ENCODE data around the gene HHAT. TPM values are rescaled to one million over a fixed set of nuclear protein-coding genes. Genes with fewer than 3 reads are reported as not detected.
"Not testable (repeated sequence)": the region's sequence is repeated elsewhere in the genome, so short reads cannot be mapped to it uniquely, and the experiment has no call there.

The HHAT gene
- polyA plus RNA-seq, 2 of the 4 experiments (the other 2 are of a cell fraction), result 3.8 to 4.5 TPM

- TF ChIP-seq HDAC2 (IDR thresholded peaks at IDR 0.05), result no peak
- no peak for TF ChIP-seq FOSL2 (IDR thresholded peaks at IDR 0.05)
- no peak for TF ChIP-seq FOSL2 (CRISPR knock-in tag; IDR thresholded peaks at IDR 0.05)
- no peak for TF ChIP-seq NR3C1 (IDR thresholded peaks at IDR 0.05)
- TF ChIP-seq MAFK (IDR thresholded peaks at IDR 0.05; ENCODE audit: partially characterized antibody), result no peak
- no peak for TF ChIP-seq HMGXB4 (CRISPR knock-in tag; IDR thresholded peaks at IDR 0.05; ENCODE audit: borderline replicate concordance)
- no peak for TF ChIP-seq CBX2 (IDR thresholded peaks at IDR 0.05; ENCODE audit: borderline replicate concordance, low read depth)
- no peak for TF ChIP-seq CBX8 (IDR thresholded peaks at IDR 0.05)
- no peak for TF ChIP-seq USF2 (IDR thresholded peaks at IDR 0.05)
- POLR2A ChIA-PET, result no interaction called here
- ATAC-seq (peak; percentile 78 to 82), FAIRE-seq (no peak), DNase-seq (ENCODE audit: low read depth in 1 of 2, low spot score in 1 of 2) (peak in 1 of 2 experiments; percentile 44)
- Histone ChIP-seq H3K27ac (peak overlapping the region; percentile 34 to 57; a peak in 5 of 6 replicates), H3K9me3 (no peaks in the 10 kb centered on the region), H3K4me1 (peaks cover 5% of the 10 kb centered on the region; the same call in 1 of the 3 replicates), H3K4me3 (no peak overlapping the region), H3K4me2 (peak overlapping the region; percentile 4; the same call in 2 of the 3 replicates)
- CTCF ChIA-PET, result interaction anchor here (0.9 to 20.0 kb wide), 8 partner anchors 9 to 717 kb away, joined by 3 to 388 read pairs (median 6); partner anchors contain the start of gene KCNH1
- WGBS (ENCODE audit: missing lambda C conversion rate), result 65% methylated on average over 7 of the region's 7 CpGs
These were observed 90.4 kb downstream of the HHAT start for GRCh38 chr1:210418863-210419650.

GRCh38 chr1:210426696-210427095, 98.0 kb downstream of the HHAT start:
- ATAC-seq; H3K4me3 ChIP-seq; DNase-seq (ENCODE audit: low read depth in 1 of 2, low spot score in 1 of 2); FAIRE-seq; H3K9me3 ChIP-seq; H3K4me2 ChIP-seq; H3K4me1 ChIP-seq; H3K27ac ChIP-seq; POLR2A ChIA-PET: not testable (repeated sequence)
- WGBS (ENCODE audit: missing lambda C conversion rate), result 91% methylated on average over 1 of the region's 1 CpG
- CTCF ChIA-PET, result interaction anchor here (0.7 to 1.9 kb wide), 4 partner anchors 11 to 708 kb away, joined by 3 to 5 read pairs (median 4); partner anchors contain the start of gene KCNH1

GRCh38 chr1:210428696-210429095, 100.0 kb downstream of the HHAT start:
- H3K27ac ChIP-seq, result no peak overlapping the region

More at GRCh38 chr1:210428696-210429095, 100.0 kb downstream of the HHAT start:
- Histone ChIP-seq H3K9me3 (no peaks in the 10 kb centered on the region), H3K4me1 (no peaks in the 10 kb centered on the region), H3K4me3 (no peak overlapping the region), H3K4me2 (no peak overlapping the region)
- WGBS (ENCODE audit: missing lambda C conversion rate), result 80% methylated on average over 7 of the region's 7 CpGs
- ChIA-PET CTCF (interaction anchor here (0.7 to 2.1 kb wide), 2 partner anchors 20 to 22 kb away, joined by 4 to 7 read pairs; no protein-coding TSS in a partner anchor), POLR2A (no interaction called here)
- ATAC-seq, result no peak
- no peak for FAIRE-seq
- no peak for TF ChIP-seq EHF (CRISPR knock-in tag; IDR thresholded peaks at IDR 0.05)
- TF ChIP-seq ATOH8 (CRISPR knock-in tag; IDR thresholded peaks at IDR 0.05; ENCODE audit: low read depth), result no peak
- TF ChIP-seq HDAC2 (IDR thresholded peaks at IDR 0.05), result no peak
- TF ChIP-seq NPAS2 (CRISPR knock-in tag; IDR thresholded peaks at IDR 0.05; ENCODE audit: borderline replicate concordance), result no peak
- no peak for TF ChIP-seq NFE2L2 (conservative IDR thresholded peaks at IDR 0.05; ENCODE audit: low read length)
- TF ChIP-seq ZNF302 (CRISPR knock-in tag; IDR thresholded peaks at IDR 0.05), result no peak
- no peak for TF ChIP-seq BCL3 (IDR thresholded peaks at IDR 0.05)
- TF ChIP-seq MAFK (IDR thresholded peaks at IDR 0.05; ENCODE audit: partially characterized antibody), result no peak
- DNase-seq (ENCODE audit: low read depth in 1 of 2, low spot score in 1 of 2), result no peak
